Measurements from ENCODE around the gene ZC2HC1C.
A peak's percentile ranks its signal among the peaks of the same experiment; 100 is the strongest.

The ZC2HC1C gene

GRCh38 chr14:75069121-75069810, at the start of gene ZC2HC1C:
ZC2HC1C (plus strand) TSS chr14:75069641; CDS start chr14:75070574, 933 bp downstream.
- peak; percentile 59 for DNase-seq (ENCODE audit: low spot score)

- DNase-seq (ENCODE audit: low spot score) = no peak
These were observed 46.8 kb upstream of the ZC2HC1C start for GRCh38 chr14:75022655-75023054.

DNA sequence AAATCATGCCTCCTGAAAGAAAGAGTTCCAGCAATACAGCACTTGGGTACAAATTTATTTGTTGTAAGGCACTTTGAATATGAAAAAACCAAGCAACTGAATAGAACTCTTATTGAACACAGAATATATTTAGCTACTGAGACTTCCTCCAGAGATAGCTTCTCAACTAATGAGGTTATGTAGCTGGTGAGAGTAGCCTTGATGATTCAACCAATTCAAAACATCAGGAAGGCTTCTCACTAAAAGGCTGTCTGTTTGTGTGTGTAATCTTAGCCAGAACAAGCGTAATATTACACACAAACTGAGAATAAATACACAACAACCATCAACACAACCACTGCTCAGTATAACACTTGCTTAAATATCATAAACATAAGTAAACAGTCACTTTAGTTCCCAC, 46.3 kb upstream of the ZC2HC1C start:
- DNase-seq (ENCODE audit: low spot score) = no peak

- no peak for DNase-seq (ENCODE audit: low spot score)
These were observed 44.4 kb upstream of the ZC2HC1C start for GRCh38 chr14:75025082-75025481.

DNA sequence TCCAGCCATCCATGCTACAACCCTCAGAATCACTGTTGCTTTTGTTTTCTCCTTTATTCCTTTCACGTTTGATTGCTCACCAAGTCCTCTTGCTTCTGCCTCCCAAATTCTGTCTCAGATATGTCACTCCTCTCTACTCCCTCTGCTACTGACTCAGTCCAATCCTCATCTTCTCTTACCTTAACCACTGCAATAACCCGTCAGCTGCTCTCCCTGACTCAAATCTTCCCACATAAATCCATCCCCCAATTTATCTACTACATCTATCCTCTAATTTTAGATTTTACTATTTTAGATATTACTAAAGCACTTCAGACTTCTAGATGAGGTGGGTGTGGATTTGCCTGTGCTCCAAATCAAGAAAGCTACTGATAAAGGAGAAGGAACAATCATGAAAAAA, 43.6 kb upstream of the ZC2HC1C start:
- no peak for DNase-seq (ENCODE audit: low spot score)

DNA sequence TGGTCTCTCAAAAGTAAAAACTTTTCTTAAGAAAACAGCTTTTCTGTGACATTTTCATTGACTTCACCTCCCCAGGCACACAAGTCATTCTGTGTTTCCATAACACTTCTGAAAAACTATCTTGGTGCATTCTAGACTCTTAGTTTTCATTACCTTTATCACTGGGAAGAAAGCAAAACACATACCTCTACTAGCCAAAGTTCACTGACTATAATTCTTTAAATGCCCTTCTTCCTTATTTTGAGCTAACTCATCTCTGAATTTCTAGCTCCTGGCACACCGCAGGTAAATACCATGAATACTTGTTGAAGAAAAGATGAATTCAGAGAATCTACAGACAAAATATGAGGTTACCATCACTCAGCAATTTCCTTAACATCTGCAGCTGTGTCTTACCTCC, 39.3 kb upstream of the ZC2HC1C start:
- no peak for DNase-seq (ENCODE audit: low spot score)

DNA sequence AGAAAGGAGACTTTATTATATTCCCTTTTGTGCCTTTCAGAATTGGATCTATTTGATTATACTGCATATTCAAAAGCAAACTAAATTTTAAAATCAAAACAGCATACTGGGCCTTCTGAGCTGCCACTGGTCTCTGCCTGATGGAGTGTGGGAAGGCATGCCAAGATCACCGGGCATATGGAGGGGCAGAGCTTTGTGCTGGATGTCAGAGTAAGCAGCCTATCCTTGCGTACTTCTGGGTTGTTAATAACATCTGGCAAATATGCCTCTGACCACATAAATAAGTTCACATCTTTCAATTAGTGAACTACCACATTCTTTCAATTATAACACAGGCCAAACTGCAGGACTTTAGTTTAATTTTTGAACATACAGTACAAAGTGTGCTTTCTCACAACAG, 36.5 kb upstream of the ZC2HC1C start:
- no peak for DNase-seq (ENCODE audit: low spot score)

DNA sequence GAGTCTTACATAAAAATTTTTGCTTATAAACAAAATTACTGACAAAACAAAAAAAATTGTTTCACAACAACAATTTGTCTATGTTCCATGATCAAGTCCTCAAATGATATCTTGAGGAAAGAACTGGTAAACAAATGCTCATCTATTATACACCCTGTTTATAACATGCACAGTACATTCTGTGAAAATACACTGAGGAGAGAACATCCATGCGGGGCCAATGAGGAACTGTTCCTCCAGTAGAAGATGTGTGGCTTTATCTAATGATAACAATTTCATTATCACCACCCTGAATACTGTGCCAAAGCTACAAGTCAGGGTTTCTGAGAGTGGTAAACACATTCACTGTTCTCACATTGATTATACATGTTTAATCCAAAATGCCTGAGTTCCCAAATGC, 28.9 kb upstream of the ZC2HC1C start:
- no peak for DNase-seq (ENCODE audit: low spot score)

DNA sequence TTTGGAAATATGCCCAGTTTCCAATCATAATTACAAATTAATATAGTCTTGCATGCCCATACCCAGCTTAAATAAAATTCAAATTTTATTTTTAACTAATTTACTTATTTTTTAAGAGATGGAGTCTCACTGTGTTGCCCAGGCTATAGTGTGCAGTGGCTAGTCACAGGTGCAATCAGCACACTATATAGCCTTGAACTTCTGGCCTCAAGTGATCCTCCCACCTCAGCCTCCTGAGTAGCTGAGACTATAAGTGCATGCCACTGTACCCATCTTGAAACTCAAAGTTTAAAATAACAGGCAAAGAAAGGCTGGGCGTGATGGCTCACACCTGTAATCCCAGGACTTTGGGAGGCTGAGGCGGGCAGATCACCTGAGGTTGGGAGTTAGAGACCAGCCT, 28.5 kb upstream of the ZC2HC1C start:
- no peak for DNase-seq (ENCODE audit: low spot score)

DNA sequence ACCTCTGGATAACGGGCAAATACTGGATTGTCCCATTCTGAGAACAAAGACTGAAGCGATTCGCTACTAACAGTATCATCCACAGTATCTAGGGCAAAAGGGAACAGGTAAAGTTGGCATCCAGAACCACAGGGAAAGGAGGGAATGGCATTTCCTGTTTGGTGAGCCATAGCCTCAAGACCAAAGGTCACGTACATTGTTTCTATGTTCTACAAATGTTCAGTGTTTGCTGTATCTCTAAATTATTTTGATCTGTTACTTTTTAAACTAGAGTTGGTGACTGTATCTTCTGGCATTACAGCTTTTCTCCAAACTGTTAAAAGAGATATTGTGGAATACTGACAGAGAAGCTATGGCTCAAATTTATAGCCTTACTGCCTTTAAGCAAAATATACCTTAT, 27.8 kb upstream of the ZC2HC1C start:
- no peak for DNase-seq (ENCODE audit: low spot score)

- no peak for DNase-seq (ENCODE audit: low spot score)
These were observed 27.4 kb upstream of the ZC2HC1C start for GRCh38 chr14:75042035-75042434.

DNA sequence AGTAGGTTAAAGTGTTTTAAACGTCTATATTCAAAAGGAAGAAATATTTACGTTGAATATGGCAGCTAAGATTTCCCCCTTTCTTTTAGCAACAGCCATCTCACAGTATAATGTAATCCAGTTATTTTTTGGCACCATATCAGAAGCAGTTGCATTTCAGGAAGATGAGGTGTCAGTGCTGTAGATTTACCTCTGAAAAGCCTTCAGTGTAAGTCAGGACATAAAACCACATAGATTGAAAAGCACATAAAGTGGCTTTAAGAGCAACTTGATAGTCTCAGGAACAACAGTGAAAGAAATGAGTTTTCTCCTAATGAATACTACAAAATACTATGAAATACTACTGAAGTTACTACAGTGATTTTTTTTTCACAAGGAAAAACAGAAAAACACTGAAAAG, 25.1 kb upstream of the ZC2HC1C start:
- no peak for DNase-seq (ENCODE audit: low spot score)

GRCh38 chr14:75044752-75045151, 24.7 kb upstream of the ZC2HC1C start:
- DNase-seq (ENCODE audit: low spot score) = no peak

- DNase-seq (ENCODE audit: low spot score) = no peak
These were observed 23.2 kb upstream of the ZC2HC1C start for GRCh38 chr14:75046275-75046674.

- DNase-seq (ENCODE audit: low spot score) = no peak
These were observed 22.5 kb upstream of the ZC2HC1C start for GRCh38 chr14:75046899-75047298.

DNA sequence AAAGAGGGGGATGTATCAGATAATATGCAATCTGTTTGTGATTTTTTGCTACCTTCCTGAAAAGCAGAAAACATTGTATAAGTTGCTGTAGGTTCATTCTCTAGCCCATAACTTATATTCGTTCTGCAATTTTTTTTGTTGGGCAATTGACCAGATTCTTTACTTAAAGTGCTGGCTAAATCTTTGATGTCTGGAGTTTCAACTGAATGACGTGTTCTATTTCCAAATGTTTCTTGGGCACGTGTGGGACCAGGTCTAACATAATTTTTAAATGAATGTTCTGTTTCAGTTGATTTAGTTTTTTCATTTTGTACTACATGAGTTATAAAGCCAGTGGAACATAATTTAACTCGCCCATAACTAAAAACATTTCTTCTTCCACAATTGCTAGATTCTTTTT, 21.9 kb upstream of the ZC2HC1C start:
- no peak for DNase-seq (ENCODE audit: low spot score)

DNA sequence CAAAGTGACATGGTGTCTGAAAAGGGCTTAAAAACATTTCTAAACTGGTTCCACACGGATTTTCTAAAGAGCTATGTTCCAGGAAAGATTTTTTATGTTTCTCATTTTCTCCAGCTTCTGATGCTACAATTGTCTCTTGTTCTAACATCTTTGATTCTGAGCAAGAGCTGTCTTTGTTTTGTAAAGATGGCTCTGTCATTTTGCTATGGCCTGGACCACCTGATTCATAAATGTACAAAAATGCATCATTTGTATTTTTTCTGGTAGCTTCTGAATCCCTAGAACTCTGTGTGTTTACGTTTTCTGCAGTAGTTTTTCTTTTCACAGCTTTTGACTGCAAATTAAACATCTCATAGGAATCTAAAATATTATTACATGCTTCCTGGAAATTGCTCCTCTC, 21.3 kb upstream of the ZC2HC1C start:
- DNase-seq (ENCODE audit: low spot score) = no peak

DNA sequence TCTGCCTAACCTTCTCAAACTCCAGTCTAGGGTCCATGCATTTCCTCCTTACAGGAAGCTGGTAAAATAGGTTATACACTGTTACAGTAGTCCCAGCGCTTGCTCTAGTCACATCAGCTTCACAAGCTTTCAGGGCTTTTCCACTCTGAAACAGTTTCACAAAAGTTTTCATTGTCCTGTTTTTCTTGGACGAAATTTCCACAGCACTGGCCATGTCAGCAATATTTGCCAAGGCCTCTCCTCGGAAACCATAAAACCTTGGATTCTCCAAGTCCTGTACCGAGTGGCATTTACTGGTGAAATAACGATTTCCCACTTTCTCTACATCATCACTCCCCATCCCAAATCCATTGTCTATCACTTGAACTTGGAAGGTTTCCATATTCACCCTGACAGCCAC, 20.3 kb upstream of the ZC2HC1C start:
- DNase-seq (ENCODE audit: low spot score) = no peak

- no peak for DNase-seq (ENCODE audit: low spot score)
These were observed 19.7 kb upstream of the ZC2HC1C start for GRCh38 chr14:75049731-75050201.

DNA sequence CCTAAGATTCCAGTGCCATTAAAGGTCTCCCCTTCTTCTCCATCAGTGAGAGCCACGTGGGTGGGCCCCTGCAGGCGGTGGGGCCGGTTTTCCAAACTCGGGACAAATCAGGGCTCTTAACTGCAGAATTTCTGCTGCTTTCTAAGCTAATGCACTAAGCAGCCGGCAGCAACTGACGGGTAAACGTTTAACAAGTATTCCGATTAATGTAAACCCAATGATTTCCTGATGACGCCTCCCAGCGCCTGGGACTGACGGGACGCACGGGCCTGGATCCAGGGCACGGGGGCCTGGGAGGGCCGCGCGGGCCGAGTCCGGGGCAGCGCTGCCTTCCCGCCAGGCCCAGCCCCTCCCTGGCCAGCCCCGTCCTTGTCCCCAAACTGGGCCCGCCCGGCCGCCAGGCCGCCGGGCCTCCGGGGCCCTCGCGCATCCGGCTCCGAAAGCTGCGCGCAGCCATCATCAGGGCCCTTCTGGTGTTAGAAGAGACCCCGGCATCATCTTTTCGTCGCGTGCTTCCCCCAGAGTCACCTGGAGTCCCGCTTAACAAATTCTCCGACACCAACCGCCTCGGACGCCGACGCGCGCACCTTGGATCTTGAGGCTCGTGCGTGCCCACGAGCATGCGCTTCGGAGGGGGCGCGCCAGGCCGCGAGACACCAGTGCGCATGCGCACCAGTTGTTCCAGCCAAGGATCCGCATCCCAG, 18.4 kb upstream of the ZC2HC1C start, which contains the start of gene MLH3:
Gene MLH3, minus strand, starts transcription at position 616 of the 704 bp plus-strand sequence. CDS start 1,812 bp downstream, outside the sequence.
- peak; percentile 74 for DNase-seq (ENCODE audit: low spot score)

DNA sequence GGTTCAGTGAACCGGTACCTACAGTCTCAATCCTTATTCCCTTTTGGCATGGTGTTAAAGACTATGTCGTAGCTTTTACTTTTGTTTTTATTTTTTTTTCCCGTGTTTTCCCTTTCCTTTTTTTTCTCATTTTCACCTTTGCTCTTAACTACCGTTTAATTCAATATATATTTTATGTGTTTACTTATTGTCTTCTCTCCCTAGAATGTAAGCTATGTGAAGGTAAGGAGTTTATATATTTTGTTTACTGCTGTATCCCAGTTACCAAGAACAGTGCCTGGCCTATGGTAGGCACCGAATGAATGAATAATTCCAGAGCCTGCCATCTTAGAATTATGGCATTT, 17.9 kb upstream of the ZC2HC1C start:
- DNase-seq (ENCODE audit: low spot score) = no peak

DNA sequence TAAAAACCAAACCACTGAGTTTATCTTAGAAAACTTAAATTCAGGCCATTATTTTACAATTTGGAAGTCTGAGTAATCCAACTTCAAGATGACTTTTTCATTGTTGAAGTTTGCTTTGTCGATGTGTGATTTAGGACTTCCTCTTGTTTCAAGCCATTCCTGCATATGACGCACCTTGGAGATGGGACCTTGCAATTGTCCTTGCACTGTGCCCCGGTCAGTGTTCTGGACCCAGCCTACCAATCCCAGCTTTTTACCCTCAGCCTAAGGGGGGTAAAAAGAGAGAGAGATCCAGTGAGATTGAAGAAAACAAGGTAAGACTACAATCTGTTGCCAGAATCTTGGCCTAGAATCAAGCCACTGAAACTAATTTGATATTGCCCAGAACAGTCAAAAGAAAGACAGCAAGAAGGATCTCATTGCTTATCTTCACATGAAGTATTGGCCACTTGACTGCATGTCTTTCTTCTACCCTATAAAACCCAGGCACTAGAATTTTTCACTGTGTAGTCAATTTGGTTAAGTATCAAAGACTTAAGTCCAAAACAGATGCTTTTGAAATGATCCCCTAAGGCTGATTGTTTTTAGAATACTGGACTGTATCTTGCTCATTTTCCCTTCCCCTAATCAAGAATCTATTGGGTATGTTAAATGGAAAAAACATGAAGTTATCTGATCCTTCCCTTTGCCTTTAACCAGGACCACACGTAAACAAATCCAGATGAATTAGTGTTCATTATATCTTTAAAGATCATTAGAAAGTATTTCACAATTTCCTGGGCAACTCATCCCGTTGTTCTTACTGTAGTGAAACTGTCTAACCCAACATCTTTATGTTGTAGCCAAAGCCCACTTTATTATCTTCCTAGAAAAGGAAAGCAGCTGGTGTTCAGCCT, 15.8 kb upstream of the ZC2HC1C start:
- DNase-seq (ENCODE audit: low spot score) = no peak

- DNase-seq (ENCODE audit: low spot score) = no peak
These were observed 15.0 kb upstream of the ZC2HC1C start for GRCh38 chr14:75054421-75054820.

All from CD4-positive, alpha-beta T cell treated with Interleukin-15 for 4 hours (primary cell).